ENCODE data around the gene TSPAN1. TPM values are rescaled to one million over a fixed set of nuclear protein-coding genes. Genes with fewer than 3 reads are reported as not detected.

The TSPAN1 gene
- total RNA-seq, 1 donor from 2014 or later = 6.9 TPM

- Histone ChIP-seq H3K36me3 (no peaks in the 10 kb centered on the region), H3K4me3 (peak overlapping the region; percentile 53), H3K27me3 (no peaks in the 10 kb centered on the region), H3K4me1 (peaks cover 33% of the 10 kb centered on the region), H3K9me3 (no peaks in the 10 kb centered on the region), H3K27ac (peak overlapping the region; percentile 83)
- intact Hi-C loops (cut with DNase I) = no loop called here
- peak; percentile 76 for DNase-seq
- TF ChIP-seq, protein P1, sequence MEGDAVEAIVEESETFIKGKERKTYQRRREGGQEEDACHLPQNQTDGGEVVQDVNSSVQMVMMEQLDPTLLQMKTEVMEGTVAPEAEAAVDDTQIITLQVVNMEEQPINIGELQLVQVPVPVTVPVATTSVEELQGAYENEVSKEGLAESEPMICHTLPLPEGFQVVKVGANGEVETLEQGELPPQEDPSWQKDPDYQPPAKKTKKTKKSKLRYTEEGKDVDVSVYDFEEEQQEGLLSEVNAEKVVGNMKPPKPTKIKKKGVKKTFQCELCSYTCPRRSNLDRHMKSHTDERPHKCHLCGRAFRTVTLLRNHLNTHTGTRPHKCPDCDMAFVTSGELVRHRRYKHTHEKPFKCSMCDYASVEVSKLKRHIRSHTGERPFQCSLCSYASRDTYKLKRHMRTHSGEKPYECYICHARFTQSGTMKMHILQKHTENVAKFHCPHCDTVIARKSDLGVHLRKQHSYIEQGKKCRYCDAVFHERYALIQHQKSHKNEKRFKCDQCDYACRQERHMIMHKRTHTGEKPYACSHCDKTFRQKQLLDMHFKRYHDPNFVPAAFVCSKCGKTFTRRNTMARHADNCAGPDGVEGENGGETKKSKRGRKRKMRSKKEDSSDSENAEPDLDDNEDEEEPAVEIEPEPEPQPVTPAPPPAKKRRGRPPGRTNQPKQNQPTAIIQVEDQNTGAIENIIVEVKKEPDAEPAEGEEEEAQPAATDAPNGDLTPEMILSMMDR (IDR thresholded peaks at IDR 0.05) = no peak
- ATAC-seq = peak; percentile 62
Observed at GRCh38 chr1:46166521-46167462, 8.1 kb upstream of the TSPAN1 start.

GRCh38 chr1:46168477-46168876, 6.4 kb upstream of the TSPAN1 start:
- no peak overlapping the region for H3K4me3 ChIP-seq
- ATAC-seq (no peak), DNase-seq (no peak)
- no peaks in the 10 kb centered on the region for H3K9me3 ChIP-seq
- H3K27ac ChIP-seq = no peak overlapping the region
- TF ChIP-seq, protein P1 (IDR thresholded peaks at IDR 0.05) = no peak
- H3K4me1 ChIP-seq = peaks cover 44% of the 10 kb centered on the region
- H3K36me3 ChIP-seq = no peaks in the 10 kb centered on the region
- H3K27me3 ChIP-seq = no peaks in the 10 kb centered on the region
- intact Hi-C loops (cut with DNase I) = no loop called here

GRCh38 chr1:46169811-46170454, 5.0 kb upstream of the TSPAN1 start:
- intact Hi-C loops (cut with DNase I) = no loop called here
- Histone ChIP-seq H3K36me3 (no peaks in the 10 kb centered on the region), H3K4me1 (peaks cover 55% of the 10 kb centered on the region), H3K27me3 (no peaks in the 10 kb centered on the region), H3K9me3 (no peaks in the 10 kb centered on the region), H3K4me3 (no peak overlapping the region), H3K27ac (no peak overlapping the region)
- TF ChIP-seq, protein P1 (IDR thresholded peaks at IDR 0.05) = no peak
- ATAC-seq = no peak
- no peak for DNase-seq

- peak overlapping the region; percentile 66 for H3K27ac ChIP-seq
- H3K9me3 ChIP-seq = no peaks in the 10 kb centered on the region
- intact Hi-C loops (cut with DNase I) = no loop called here
- peaks cover 53% of the 10 kb centered on the region for H3K4me1 ChIP-seq
- ATAC-seq (peak; percentile 43), DNase-seq (peak; percentile 71)
- no peaks in the 10 kb centered on the region for H3K36me3 ChIP-seq
- no peak overlapping the region for H3K4me3 ChIP-seq
- TF ChIP-seq, protein P1 (IDR thresholded peaks at IDR 0.05) = no peak
- no peaks in the 10 kb centered on the region for H3K27me3 ChIP-seq
Observed at GRCh38 chr1:46171351-46171750, 3.5 kb upstream of the TSPAN1 start.

GRCh38 chr1:46171871-46172270, 3.0 kb upstream of the TSPAN1 start:
- intact Hi-C loops (cut with DNase I) = no loop called here

More at GRCh38 chr1:46171871-46172270, 3.0 kb upstream of the TSPAN1 start:
- Histone ChIP-seq H3K36me3 (no peaks in the 10 kb centered on the region), H3K4me3 (no peak overlapping the region), H3K9me3 (no peaks in the 10 kb centered on the region), H3K27me3 (no peaks in the 10 kb centered on the region), H3K4me1 (peaks cover 48% of the 10 kb centered on the region), H3K27ac (peak overlapping the region; percentile 66)
- TF ChIP-seq, protein P1 (IDR thresholded peaks at IDR 0.05) = no peak
- DNase-seq (peak; percentile 85), ATAC-seq (peak; percentile 55)

All from upper lobe of right lung (tissue), 1 donor.